ENCODE data around the gene RXRA.

DNA sequence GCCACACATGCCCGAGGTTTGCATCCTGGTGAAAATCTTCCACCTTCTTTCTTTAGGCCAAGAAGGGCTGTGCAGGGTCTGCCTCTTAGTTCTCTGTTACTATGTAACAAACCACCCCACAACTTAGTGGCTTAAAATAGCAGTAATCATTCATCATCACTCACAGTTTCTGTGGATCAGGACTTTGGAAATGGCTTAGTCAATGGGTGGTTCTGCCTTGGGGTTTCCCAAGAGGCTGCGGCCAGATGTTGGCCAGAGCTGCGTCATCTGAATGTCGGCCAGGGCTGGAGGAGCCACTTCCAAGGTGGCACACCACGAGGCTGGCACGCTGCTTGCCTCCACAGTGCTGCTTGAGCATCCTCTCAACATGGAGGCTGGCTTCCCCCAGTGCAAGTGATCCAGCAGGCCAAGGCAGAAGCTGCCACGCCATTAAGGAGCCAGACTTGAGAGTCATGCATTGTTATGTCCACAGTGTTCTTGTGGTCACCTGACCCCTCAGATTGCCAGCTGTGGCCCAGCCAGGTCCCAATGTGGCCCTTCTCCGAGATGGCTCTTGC, 135.2 kb downstream of the RXRA start:
- TF ChIP-seq, protein P1, sequence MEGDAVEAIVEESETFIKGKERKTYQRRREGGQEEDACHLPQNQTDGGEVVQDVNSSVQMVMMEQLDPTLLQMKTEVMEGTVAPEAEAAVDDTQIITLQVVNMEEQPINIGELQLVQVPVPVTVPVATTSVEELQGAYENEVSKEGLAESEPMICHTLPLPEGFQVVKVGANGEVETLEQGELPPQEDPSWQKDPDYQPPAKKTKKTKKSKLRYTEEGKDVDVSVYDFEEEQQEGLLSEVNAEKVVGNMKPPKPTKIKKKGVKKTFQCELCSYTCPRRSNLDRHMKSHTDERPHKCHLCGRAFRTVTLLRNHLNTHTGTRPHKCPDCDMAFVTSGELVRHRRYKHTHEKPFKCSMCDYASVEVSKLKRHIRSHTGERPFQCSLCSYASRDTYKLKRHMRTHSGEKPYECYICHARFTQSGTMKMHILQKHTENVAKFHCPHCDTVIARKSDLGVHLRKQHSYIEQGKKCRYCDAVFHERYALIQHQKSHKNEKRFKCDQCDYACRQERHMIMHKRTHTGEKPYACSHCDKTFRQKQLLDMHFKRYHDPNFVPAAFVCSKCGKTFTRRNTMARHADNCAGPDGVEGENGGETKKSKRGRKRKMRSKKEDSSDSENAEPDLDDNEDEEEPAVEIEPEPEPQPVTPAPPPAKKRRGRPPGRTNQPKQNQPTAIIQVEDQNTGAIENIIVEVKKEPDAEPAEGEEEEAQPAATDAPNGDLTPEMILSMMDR (IDR thresholded peaks at IDR 0.05) = no peak
- TF ChIP-seq EZH2 (IDR thresholded peaks at IDR 0.05; ENCODE audit: borderline replicate concordance, insufficient read depth, low read depth, low read length, poor library complexity, severe bottlenecking) = no peak
